Liver (tissue), 9 donors: Measurements from ENCODE around the gene SCAP. TPM values are rescaled to one million over a fixed set of nuclear protein-coding genes. Genes with fewer than 3 reads are reported as not detected.

Source experiments
- DNase-seq: peaks from one replicate; pipeline ENCODE4 v3.0.0-alpha.2; 2017; ENCODE audit warnings: low spot score
- H3K27ac ChIP-seq, 2 donors: one replicate each; pipeline ENCODE4 v1.7.0; 2013; ENCODE audit warnings: inconsistent platforms in 2 of 2, low read length in 2 of 2, control low read depth in 1 of 2, low read depth in 1 of 2, mild to moderate bottlenecking in 1 of 2
- H3K27me3 ChIP-seq, 4 donors: one replicate each; pipeline versions ENCODE4 v1.6.1 to v1.7.0; 2013; ENCODE audit warnings: low read length in 3 of 4, inconsistent platforms in 1 of 4, mild to moderate bottlenecking in 1 of 4, moderate library complexity in 1 of 4; ENCODE audit not compliant: control insufficient read depth in 4 of 4, insufficient read depth in 4 of 4
- H3K36me3 ChIP-seq, 4 donors: one replicate each; pipeline versions ENCODE4 v1.6.1 to v1.7.0; 2013; ENCODE audit warnings: low read length in 3 of 4, mild to moderate bottlenecking in 3 of 4, low read depth in 1 of 4, moderate library complexity in 1 of 4; ENCODE audit not compliant: control insufficient read depth in 4 of 4, insufficient read depth in 3 of 4
- H3K4me1 ChIP-seq, 4 donors: one replicate each; pipeline versions ENCODE4 v1.6.1 to v1.7.0; 2013; ENCODE audit warnings: low read length in 3 of 4, mild to moderate bottlenecking in 3 of 4, moderate library complexity in 1 of 4; ENCODE audit not compliant: control insufficient read depth in 4 of 4, insufficient read depth in 4 of 4
- H3K4me3 ChIP-seq, 3 donors: one replicate each; pipeline versions ENCODE4 v1.6.1 to v1.7.0; 2013; ENCODE audit warnings: low read length in 3 of 3, control low read depth in 1 of 3, low read depth in 1 of 3, mild to moderate bottlenecking in 1 of 3
- H3K9ac ChIP-seq, 2 donors: one replicate each; pipeline ENCODE4 v1.7.0; 2013; ENCODE audit warnings: low read length in 2 of 2, mild to moderate bottlenecking in 2 of 2, moderate library complexity in 2 of 2, control low read depth in 1 of 2, low read depth in 1 of 2
- H3K9me3 ChIP-seq, 4 donors: one replicate each; pipeline versions ENCODE4 v1.6.1 to v1.7.0; 2013; ENCODE audit warnings: low read length in 3 of 4; ENCODE audit not compliant: control insufficient read depth in 4 of 4
- CTCF ChIP-seq: fragments of 150-350 bp; IDR thresholded peaks from 2 replicates; pipeline ENCODE4 v1.5.1; 2017; ENCODE audit warnings: improper control_type of control experiment, low read depth, low read length; ENCODE audit not compliant: missing input control
- EGR1 ChIP-seq, 2 donors: IDR thresholded peaks; 2 replicates each; pipeline ENCODE4 v1.6.1; 2016 to 2018; ENCODE audit warnings: antibody characterized with exemption in 2 of 2, low read depth in 2 of 2
- FOXA1 ChIP-seq: IDR thresholded peaks from 2 replicates; pipeline ENCODE4 v1.6.1; 2016; ENCODE audit warnings: antibody characterized with exemption
- FOXA2 ChIP-seq: IDR thresholded peaks from 2 replicates; pipeline ENCODE4 v1.6.1; 2016; ENCODE audit warnings: antibody characterized with exemption
- GABPA ChIP-seq, 2 donors: IDR thresholded peaks in 1 of 2; conservative IDR thresholded peaks in 1 of 2; 2 replicates each; pipeline ENCODE4 v1.6.1; 2016; ENCODE audit warnings: antibody characterized with exemption in 2 of 2, mild to moderate bottlenecking in 1 of 2, moderate library complexity in 1 of 2
- HNF4A ChIP-seq, 2 donors: conservative IDR thresholded peaks; 2 replicates each; pipeline ENCODE4 v1.6.1; 2016; ENCODE audit warnings: antibody characterized with exemption in 2 of 2, mild to moderate bottlenecking in 2 of 2
- MAX ChIP-seq: IDR thresholded peaks from 2 replicates; pipeline ENCODE4 v1.6.1; 2016; ENCODE audit warnings: antibody characterized with exemption
- RXRA ChIP-seq, 2 donors: IDR thresholded peaks; 2 replicates each; pipeline ENCODE4 v1.6.1; 2017 to 2018; ENCODE audit warnings: antibody characterized with exemption in 2 of 2, mild to moderate bottlenecking in 1 of 2
- SP1 ChIP-seq: IDR thresholded peaks from 2 replicates; pipeline ENCODE4 v1.6.1; 2018; ENCODE audit warnings: antibody characterized with exemption, mild to moderate bottlenecking
- YY1 ChIP-seq: IDR thresholded peaks from 2 replicates; pipeline ENCODE4 v1.6.1; 2016; ENCODE audit warnings: antibody characterized with exemption, mild to moderate bottlenecking
- ZBTB33 ChIP-seq: IDR thresholded peaks from 2 replicates; pipeline ENCODE4 v1.6.1; 2016; ENCODE audit warnings: antibody characterized with exemption
- WGBS: extraction: QIAGEN DNeasy Blood & Tissue Kit; methylation state at CpG from one replicate; pipeline ENCODE4 v1.1.7; 2013; 5-methylcytosine and 5-hydroxymethylcytosine counted together
- polyA plus RNA-seq, 2 donors: library from polyadenylated mRNA; stranded (reverse) in 1 of 2; unstranded in 1 of 2; fragments of 200-250 nt in 1 of 2; fragments of >200 nt in 1 of 2; fragmentation: Nextera tagmentation in 1 of 2; extraction: Ambion mirVana in 1 of 2; gene quantifications; one replicate each; pipeline versions ENCODE4 v1.2.1 to v1.2.3, GENCODE V29; 2013 to 2015
- total RNA-seq, 2 donors: library from RNA; depleted of rRNA; stranded (reverse); fragments of >200 nt; gene quantifications; one replicate each; pipeline ENCODE4 v1.2.3, GENCODE V29; 2014
- donor health status: healthy.
- donor health status: healthy.
- donor health status: healthy.
- donor health status: healthy.
- donor health status: healthy.

The SCAP gene
- total and polyA plus RNA-seq, 4 donors, result 25.9 to 84.8 (median 59.3) TPM

- DNase-seq, result no peak
- 54% methylated on average over 15 of the region's 15 CpGs for WGBS
- Histone ChIP-seq H3K9me3 (no peaks in the 10 kb centered on the region), H3K27ac (peak overlapping the region; percentile 6 to 34), H3K9ac (no peak overlapping the region), H3K4me1 (peaks cover 8 to 67% (median 48%) of the 10 kb centered on the region in 4 donors), H3K4me3 (no peak overlapping the region), H3K27me3 (no peaks in the 10 kb centered on the region), H3K36me3 (peaks cover 1 to 20% (median 9%) of the 10 kb centered on the region in 4 donors)
- TF ChIP-seq FOXA1, result no peak
- peak; percentile 51 to 52 for TF ChIP-seq HNF4A (conservative IDR thresholded peaks at IDR 0.05)
- TF ChIP-seq FOXA2, result peak; percentile 64
- peak in 1 of 2 donors; percentile 46 for TF ChIP-seq RXRA (IDR thresholded peaks at IDR 0.05)
- TF ChIP-seq CTCF, result no peak
- TF ChIP-seq SP1, result peak; percentile 36
These were observed 51.0 kb downstream of the SCAP start for GRCh38 chr3:47424434-47425382.

- H3K4me1 ChIP-seq, result peaks cover 10 to 64% (median 48%) of the 10 kb centered on the region in 4 donors
- no peak overlapping the region for H3K9ac ChIP-seq
- no peaks in the 10 kb centered on the region for H3K27me3 ChIP-seq
- TF ChIP-seq YY1 (peak; percentile 33), RXRA (IDR thresholded peaks at IDR 0.05) (peak; percentile 32 to 67), MAX (no peak), SP1 (peak; percentile 9), HNF4A (conservative IDR thresholded peaks at IDR 0.05) (peak; percentile 70 to 78)
- H3K4me3 ChIP-seq, result no peak overlapping the region
- no peak for DNase-seq
- WGBS, result 69% methylated on average over 8 of the region's 8 CpGs
- H3K9me3 ChIP-seq, result no peaks in the 10 kb centered on the region
- H3K27ac ChIP-seq, result peak overlapping the region in 1 of 2 donors; percentile 52
- peaks cover 1 to 28% (median 12%) of the 10 kb centered on the region in 4 donors for H3K36me3 ChIP-seq
These were observed 52.1 kb downstream of the SCAP start for GRCh38 chr3:47423548-47424145.

- H3K9ac ChIP-seq, result no peak overlapping the region
- TF ChIP-seq ZBTB33 (no peak), GABPA (IDR thresholded peaks at IDR 0.05 in 1 of 2, conservative IDR thresholded peaks at IDR 0.05 in 1 of 2) (no peak), FOXA1 (no peak), CTCF (no peak), EGR1 (IDR thresholded peaks at IDR 0.05; ENCODE audit: low read depth in 2 of 2) (no peak)
- 96% methylated on average over 9 of the region's 9 CpGs for WGBS
- no peaks in the 10 kb centered on the region for H3K9me3 ChIP-seq
- H3K27ac ChIP-seq, result peak overlapping the region; percentile 69 to 74
- no peaks in the 10 kb centered on the region for H3K27me3 ChIP-seq
- no peak overlapping the region for H3K4me3 ChIP-seq
- no peak for DNase-seq
- peaks cover 10 to 55% (median 48%) of the 10 kb centered on the region in 4 donors for H3K4me1 ChIP-seq
- peaks cover 7 to 28% (median 9%) of the 10 kb centered on the region in 4 donors for H3K36me3 ChIP-seq
These were observed 53.0 kb downstream of the SCAP start for GRCh38 chr3:47422743-47423142.
